Fibroblast of the aortic adventitia (primary cell): ENCODE measurements around the gene RAB35. TPM values are rescaled to one million over a fixed set of nuclear protein-coding genes. Genes with fewer than 3 reads are reported as not detected.
A peak's percentile ranks its signal among the peaks of the same experiment; 100 is the strongest.

Source experiments
- DNase-seq: peaks from one replicate; pipeline ENCODE4 v3.0.0-alpha.2; 2010; ENCODE audit warnings: low read depth
- H3K4me3 ChIP-seq: 2 replicates; pipeline ENCODE4 v1.5.1; 2011; ENCODE audit warnings: low read depth, mild to moderate bottlenecking, control low read depth, low read length, moderate library complexity
- total RNA-seq: library from RNA; depleted of rRNA; stranded (reverse); fragments of >200 nt; gene quantifications from 2 replicates; pipeline ENCODE4 v1.2.3, GENCODE V29; 2012; ENCODE audit warnings: low replicate concordance
- TF ChIP-seq, protein P1 (sequence below): IDR thresholded peaks from 2 replicates; pipeline ENCODE4 v1.5.1; 2011; ENCODE audit warnings: mild to moderate bottlenecking, low read length, control low read depth, inconsistent platforms; ENCODE audit not compliant: insufficient read depth

Gene RAB35
- total RNA-seq = 8.0 and 24.8 TPM in 2 replicates

- no peak for DNase-seq
- H3K4me3 ChIP-seq = peak within 1 kb of the TSS; percentile 99
- TF ChIP-seq, protein P1, sequence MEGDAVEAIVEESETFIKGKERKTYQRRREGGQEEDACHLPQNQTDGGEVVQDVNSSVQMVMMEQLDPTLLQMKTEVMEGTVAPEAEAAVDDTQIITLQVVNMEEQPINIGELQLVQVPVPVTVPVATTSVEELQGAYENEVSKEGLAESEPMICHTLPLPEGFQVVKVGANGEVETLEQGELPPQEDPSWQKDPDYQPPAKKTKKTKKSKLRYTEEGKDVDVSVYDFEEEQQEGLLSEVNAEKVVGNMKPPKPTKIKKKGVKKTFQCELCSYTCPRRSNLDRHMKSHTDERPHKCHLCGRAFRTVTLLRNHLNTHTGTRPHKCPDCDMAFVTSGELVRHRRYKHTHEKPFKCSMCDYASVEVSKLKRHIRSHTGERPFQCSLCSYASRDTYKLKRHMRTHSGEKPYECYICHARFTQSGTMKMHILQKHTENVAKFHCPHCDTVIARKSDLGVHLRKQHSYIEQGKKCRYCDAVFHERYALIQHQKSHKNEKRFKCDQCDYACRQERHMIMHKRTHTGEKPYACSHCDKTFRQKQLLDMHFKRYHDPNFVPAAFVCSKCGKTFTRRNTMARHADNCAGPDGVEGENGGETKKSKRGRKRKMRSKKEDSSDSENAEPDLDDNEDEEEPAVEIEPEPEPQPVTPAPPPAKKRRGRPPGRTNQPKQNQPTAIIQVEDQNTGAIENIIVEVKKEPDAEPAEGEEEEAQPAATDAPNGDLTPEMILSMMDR = no peak
Observed at GRCh38 chr12:120116441-120116791, at the start of gene RAB35. Gene RAB35, minus strand, starts transcription at chr12:120116753. Its CDS starts 103 bp downstream, at chr12:120116650.

GRCh38 chr12:120164293-120164692 is 47.7 kb upstream of the RAB35 start:
- H3K4me3 ChIP-seq = no peak overlapping the region
- no peak for DNase-seq
- TF ChIP-seq, protein P1 = no peak

GRCh38 chr12:120162763-120163162 is 46.2 kb upstream of the RAB35 start:
- no peak overlapping the region for H3K4me3 ChIP-seq
- TF ChIP-seq, protein P1 = no peak
- DNase-seq = no peak

DNA sequence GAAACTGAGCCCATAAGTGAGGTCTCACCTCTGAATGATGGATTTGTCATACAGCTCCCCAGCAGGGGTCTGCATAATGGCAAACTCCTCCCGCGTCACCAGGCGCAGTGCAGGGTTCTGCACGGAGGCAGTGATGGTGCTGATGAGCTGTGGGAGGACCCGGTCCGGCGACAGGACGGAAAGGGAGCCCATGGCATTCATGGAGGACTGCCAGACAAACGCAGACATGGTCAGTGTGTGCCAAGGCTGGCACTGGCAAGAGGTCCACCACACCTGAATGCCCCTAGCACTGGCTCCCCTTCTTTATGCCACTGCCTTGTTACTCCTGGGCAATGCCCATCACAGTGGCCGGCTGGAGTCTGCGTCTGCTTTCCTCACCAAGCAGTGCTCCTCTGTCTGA is 45.3 kb upstream of the RAB35 start:
- TF ChIP-seq, protein P1 = no peak
- DNase-seq = no peak
- no peak overlapping the region for H3K4me3 ChIP-seq

GRCh38 chr12:120159509-120160237 is 43.1 kb upstream of the RAB35 start:
- DNase-seq = no peak
- no peak overlapping the region for H3K4me3 ChIP-seq
- TF ChIP-seq, protein P1 = no peak

GRCh38 chr12:120158351-120158750 is 41.8 kb upstream of the RAB35 start:
- DNase-seq = no peak
- TF ChIP-seq, protein P1 = no peak
- no peak overlapping the region for H3K4me3 ChIP-seq

DNA sequence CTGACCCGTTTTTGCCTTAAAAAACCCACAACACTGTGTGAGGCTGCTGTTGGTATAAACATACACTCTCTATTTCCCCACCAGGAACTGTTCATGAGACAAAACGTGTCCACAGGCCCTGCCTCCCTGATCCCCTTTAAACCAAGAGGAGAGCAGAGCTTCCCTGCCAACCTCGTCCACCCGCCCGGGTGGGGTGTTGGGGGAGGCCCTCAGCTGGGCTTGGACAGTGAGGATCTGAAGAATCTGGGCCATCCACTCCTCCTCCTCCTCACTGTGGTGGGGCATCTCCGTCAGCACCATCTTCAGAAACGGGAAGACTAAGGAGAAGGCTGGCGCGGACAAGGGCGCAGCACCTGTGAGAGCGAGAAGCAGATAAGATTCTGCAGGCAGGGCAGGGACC is 41.1 kb upstream of the RAB35 start:
- TF ChIP-seq, protein P1 = no peak
- DNase-seq = no peak
- no peak overlapping the region for H3K4me3 ChIP-seq
